Measurements from ENCODE around the gene MYLIP. TPM values are rescaled to one million over a fixed set of nuclear protein-coding genes. Genes with fewer than 3 reads are reported as not detected.

MYLIP gene
- total and polyA plus RNA-seq, 11 donors: 6.6 to 19.9 (median 12.4) TPM

- no peaks in the 10 kb centered on the region for H3K36me3 ChIP-seq
- no peak overlapping the region for H3K4me3 ChIP-seq
- no peak overlapping the region for H3K27ac ChIP-seq
- intact Hi-C loops (cut with DNase I): no loop called here
- WGBS, 4 donors: 83 to 93% (median 88%) methylated on average over 14 of the region's 14 CpGs
- peaks cover 0 to 12% (median 0%) of the 10 kb centered on the region in 9 donors for H3K27me3 ChIP-seq
- DNase-seq (no peak), ATAC-seq (no peak)
- H3K9me3 ChIP-seq: no peaks in the 10 kb centered on the region
- peaks cover 0 to 5% (median 0%) of the 10 kb centered on the region in 12 donors for H3K4me1 ChIP-seq
- TF ChIP-seq, protein P1, sequence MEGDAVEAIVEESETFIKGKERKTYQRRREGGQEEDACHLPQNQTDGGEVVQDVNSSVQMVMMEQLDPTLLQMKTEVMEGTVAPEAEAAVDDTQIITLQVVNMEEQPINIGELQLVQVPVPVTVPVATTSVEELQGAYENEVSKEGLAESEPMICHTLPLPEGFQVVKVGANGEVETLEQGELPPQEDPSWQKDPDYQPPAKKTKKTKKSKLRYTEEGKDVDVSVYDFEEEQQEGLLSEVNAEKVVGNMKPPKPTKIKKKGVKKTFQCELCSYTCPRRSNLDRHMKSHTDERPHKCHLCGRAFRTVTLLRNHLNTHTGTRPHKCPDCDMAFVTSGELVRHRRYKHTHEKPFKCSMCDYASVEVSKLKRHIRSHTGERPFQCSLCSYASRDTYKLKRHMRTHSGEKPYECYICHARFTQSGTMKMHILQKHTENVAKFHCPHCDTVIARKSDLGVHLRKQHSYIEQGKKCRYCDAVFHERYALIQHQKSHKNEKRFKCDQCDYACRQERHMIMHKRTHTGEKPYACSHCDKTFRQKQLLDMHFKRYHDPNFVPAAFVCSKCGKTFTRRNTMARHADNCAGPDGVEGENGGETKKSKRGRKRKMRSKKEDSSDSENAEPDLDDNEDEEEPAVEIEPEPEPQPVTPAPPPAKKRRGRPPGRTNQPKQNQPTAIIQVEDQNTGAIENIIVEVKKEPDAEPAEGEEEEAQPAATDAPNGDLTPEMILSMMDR (IDR thresholded peaks at IDR 0.05): no peak
- no peak for TF ChIP-seq POLR2A (IDR thresholded peaks at IDR 0.05)
Observed at GRCh38 chr6:16196260-16196983, 67.5 kb downstream of the MYLIP start.

- H3K36me3 ChIP-seq: no peaks in the 10 kb centered on the region
- ATAC-seq: no peak
- no peak for TF ChIP-seq POLR2A (IDR thresholded peaks at IDR 0.05)
- TF ChIP-seq, protein P1 (IDR thresholded peaks at IDR 0.05): no peak
- no peak for DNase-seq
- peaks cover 0 to 10% (median 0%) of the 10 kb centered on the region in 9 donors for H3K27me3 ChIP-seq
- intact Hi-C loops (cut with DNase I): no loop called here
- peaks cover 0 to 5% (median 0%) of the 10 kb centered on the region in 12 donors for H3K4me1 ChIP-seq
- H3K27ac ChIP-seq: no peak overlapping the region
- H3K9me3 ChIP-seq: no peaks in the 10 kb centered on the region
- no peak overlapping the region for H3K4me3 ChIP-seq
- WGBS, 4 donors: 84 to 88% (median 85%) methylated on average over 13 to 19 of the region's 19 CpGs
Observed at GRCh38 chr6:16196984-16197546, 68.2 kb downstream of the MYLIP start.

Small RNA genes lying within 50 kb of the gene (microRNA-seq; reads per million reads assigned to microRNA genes)
- 0 to 0.13 (median 0) reads per million in 4 donors for gene MIR4639

Other genes starting within 250 kb of the MYLIP start
- 100 to 1,000 TPM in 5 of 9 donors, 10 to 100 TPM in 4; 67.8 to 160 (median 115) TPM for gene GMPR, start 109.5 kb downstream of the MYLIP start, total RNA-seq
- 100 to 1,000 TPM; 140 to 294 TPM for gene GMPR, start 109.5 kb downstream of the MYLIP start, polyA plus RNA-seq